Stimulated activated naive CD8-positive, alpha-beta T cell treated with anti-CD3 and anti-CD28 coated beads, Interleukin-15, Interleukin-2, amounts not matched to agents 100 U/mL and 50 U/mL, for 24 hours (primary cell): Measurements from ENCODE around the gene PRKAR2A.
A peak's percentile ranks its signal among the peaks of the same experiment; 100 is the strongest.
"Not testable (repeated sequence)": the region's sequence is repeated elsewhere in the genome, so short reads cannot be mapped to it uniquely, and the experiment has no call there.

Experiments
- ATAC-seq: fragments of 150-1000 bp; cut with Tn5 transposase; one replicate; pipeline ENCODE4 v1.10.0; 2021
- DNase-seq: peaks from one replicate; pipeline ENCODE4 v3.0.0; 2021

PRKAR2A gene

GRCh38 chr3:48778565-48778964 is 69.1 kb downstream of the PRKAR2A start:
- ATAC-seq, DNase-seq: not testable (repeated sequence)

DNA sequence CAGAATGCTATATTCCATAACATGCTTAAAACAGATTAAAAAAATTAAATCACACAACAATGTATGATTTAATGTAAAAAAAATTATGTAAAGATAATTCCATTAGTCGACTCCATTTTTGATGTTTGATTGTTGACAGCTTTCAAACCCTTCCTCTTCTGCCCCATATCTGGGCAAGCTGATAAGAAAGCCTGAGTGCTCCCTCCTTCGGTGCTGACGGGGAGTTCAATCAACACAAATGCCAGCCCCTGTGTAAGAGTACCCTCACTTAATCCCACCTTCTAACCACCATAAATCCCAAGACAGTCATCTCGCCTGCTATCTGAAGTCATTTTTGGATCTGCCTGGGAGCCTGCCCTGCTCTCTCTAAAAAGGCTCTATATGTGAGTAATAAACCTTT is 70.8 kb downstream of the PRKAR2A start:
- DNase-seq (no peak), ATAC-seq (no peak)

- no peak for DNase-seq
- no peak for ATAC-seq
These were observed 77.5 kb downstream of the PRKAR2A start for GRCh38 chr3:48770192-48770502.

DNA sequence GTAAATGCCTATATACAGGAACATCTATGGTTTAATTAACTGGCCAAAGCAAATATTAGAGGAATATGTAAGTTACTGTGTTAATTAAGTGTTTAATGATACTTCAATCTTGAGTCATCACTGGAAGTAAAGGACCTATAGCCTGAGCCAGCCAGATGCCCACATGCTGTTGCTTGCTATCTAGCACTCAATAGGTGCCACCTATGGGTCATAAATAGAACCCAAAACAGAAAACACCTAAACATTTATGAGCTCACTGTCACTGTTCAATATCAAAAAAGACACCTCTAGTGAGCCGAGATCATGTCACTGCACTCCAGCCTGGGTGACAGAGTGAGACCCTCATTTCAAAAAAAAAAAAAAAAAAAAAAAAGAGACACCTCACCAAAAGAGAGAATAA is 82.3 kb downstream of the PRKAR2A start:
- ATAC-seq: no peak
- no peak for DNase-seq

- DNase-seq: no peak
- no peak for ATAC-seq
These were observed 84.9 kb downstream of the PRKAR2A start for GRCh38 chr3:48762816-48763215.

- DNase-seq, ATAC-seq: not testable (repeated sequence)
These were observed 87.6 kb downstream of the PRKAR2A start for GRCh38 chr3:48759991-48760540.

DNA sequence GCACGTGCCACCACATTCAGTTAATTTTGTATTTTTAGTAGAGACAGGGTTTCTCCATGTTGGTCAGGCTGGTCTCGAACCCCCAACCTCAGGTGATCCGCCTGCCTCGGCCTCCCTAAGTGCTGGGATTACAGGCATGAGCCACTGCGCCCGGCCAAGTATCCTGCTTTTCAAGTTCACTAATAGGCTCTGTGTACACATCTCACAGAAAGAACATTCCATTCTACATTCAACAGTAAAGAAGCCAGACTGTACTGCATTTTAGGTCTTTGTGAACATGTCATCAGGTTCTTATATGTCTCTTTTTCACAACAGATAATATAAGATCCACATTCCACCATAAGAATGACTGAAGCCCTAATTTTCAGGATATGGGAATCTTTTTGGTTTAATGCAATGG is 88.1 kb downstream of the PRKAR2A start:
- not testable (repeated sequence) for ATAC-seq, DNase-seq

DNA sequence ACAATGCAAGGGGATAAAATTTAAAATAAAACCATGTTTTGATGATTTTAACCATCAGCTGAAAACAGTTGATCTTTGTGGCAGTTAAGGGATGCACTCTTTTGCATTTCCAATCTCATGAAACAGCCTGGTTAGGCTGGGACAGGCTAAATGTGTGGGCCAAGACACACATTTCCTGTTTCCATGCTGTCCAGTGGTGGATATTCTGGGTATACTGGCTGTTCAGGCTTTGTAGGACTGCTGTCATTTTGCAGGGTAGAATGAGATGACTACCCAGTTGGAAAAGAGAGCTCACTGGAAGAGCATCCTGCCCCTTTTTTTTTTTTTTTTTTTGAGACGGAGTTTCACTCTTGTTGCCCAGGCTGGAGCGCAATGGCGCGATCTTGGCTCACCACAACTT is 88.6 kb downstream of the PRKAR2A start:
- ATAC-seq (no peak), DNase-seq (no peak)

GRCh38 chr3:48756640-48757039 is 91.0 kb downstream of the PRKAR2A start:
- ATAC-seq (peak; percentile 81), DNase-seq (no peak)

DNA sequence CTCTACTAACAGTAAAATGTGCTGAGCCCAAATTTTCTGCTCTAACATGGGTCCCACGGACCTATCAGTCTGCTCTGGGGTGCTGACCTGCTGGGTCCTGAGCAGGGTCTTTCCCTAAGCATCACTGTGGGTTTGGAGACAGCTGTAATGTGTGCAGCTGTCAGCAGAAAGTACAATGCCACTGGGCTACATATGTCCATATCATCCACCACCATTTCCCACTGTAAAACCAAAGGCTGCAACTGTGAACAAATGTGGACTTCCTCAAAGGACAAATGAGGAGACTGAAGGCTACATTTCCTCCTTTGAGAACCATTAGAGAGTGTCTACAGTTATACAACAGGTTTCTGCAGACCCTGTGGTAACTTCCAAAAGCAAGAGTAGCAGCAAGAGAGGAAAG is 96.8 kb downstream of the PRKAR2A start:
- no peak for ATAC-seq
- no peak for DNase-seq

DNA sequence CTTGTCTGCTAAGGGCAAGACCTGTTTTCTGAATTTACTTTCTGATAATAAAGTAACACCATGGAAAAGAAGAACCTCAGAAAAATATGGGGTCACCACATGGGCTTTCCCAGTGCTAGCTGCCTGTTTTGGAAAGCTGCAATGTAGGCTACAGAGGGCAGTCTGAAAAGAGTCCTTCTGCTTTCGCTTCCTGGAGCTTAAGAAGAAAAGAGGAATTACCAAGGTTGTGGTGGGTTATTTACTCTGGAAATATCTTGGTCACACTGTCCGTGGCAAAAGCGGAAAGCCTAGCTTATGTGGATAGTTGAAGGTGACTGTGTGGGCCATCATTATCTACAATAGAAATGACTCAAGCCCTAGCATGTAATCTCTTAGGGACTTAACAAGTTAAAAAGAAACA is 98.9 kb downstream of the PRKAR2A start:
- DNase-seq (no peak), ATAC-seq (no peak)

- no peak for DNase-seq
- no peak for ATAC-seq
These were observed 100.0 kb downstream of the PRKAR2A start for GRCh38 chr3:48747706-48748105.

- ATAC-seq: no peak
- DNase-seq: no peak
These were observed 100.6 kb downstream of the PRKAR2A start for GRCh38 chr3:48747015-48747615.

DNA sequence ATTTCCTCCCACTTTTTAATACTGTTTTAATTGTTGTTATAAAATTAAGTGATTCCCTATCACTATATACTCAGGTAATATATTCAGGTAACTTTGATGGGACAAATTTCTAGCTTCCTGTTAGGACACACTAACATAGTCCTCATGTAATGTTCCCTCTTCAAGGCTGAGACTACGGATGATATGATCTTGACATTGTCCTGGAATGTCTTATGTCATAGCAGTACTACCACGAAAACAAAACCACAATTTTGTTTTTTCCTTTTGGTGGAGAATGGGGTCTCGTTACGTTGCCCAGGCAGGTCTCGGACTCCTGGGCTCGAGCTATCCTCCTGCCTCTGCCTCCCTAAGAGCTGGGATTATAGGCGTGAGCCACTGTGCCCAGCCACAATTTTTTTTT is 103.9 kb downstream of the PRKAR2A start:
- no peak for ATAC-seq
- DNase-seq: no peak

- not testable (repeated sequence) for ATAC-seq
These were observed 106.4 kb downstream of the PRKAR2A start for GRCh38 chr3:48741226-48741625.

DNA sequence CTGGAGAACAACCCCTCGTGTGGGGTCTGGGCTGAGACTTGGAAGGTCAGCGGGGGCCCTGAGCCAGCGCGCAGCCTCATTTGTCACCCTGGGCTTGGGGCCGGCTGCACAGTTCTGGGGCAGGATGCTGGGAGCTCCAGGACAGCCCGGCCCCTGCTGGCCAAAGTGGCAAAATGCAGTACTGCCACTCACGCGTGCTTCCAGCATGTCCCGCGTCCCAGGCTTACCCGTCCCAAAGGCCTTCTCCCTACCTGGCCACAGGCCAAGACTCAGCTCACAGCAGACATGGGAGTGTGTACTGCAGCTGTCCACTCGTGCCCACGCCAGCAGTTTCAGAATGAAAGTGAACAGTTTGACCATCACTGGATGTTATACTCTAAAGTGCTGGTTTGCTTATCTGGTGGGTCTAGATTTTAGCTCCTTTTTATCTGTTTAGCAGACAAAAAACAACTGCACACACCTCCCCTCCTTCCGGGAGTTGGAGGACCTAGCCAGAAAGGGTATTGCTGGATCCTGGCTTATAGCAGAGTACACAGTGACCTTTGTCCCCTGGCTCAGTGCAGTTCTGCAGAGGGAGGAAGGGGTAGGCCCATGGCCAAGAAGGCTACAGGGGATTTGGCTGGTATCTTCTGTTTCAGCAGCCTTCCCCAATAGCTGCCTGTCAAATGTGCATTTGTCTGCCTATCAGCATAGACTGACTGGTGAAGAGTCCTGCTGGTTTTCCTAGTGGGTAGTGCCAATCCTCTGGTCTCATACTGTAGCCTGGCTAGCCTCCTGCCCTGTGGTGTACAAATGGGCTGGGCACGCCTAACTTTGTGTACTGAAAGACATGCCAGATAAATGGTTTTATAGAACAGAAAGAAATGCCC is 107.5 kb downstream of the PRKAR2A start:
- peak; percentile 70 for DNase-seq
- ATAC-seq: peak; percentile 90

More at GRCh38 chr3:48741226-48741625, 106.4 kb downstream of the PRKAR2A start:
- DNase-seq: not testable (repeated sequence)

- no peak for DNase-seq
- peak; percentile 12 for ATAC-seq
These were observed 108.1 kb downstream of the PRKAR2A start for GRCh38 chr3:48739617-48739954.

GRCh38 chr3:48738926-48739616 is 108.6 kb downstream of the PRKAR2A start:
- ATAC-seq: no peak
- DNase-seq: no peak

DNA sequence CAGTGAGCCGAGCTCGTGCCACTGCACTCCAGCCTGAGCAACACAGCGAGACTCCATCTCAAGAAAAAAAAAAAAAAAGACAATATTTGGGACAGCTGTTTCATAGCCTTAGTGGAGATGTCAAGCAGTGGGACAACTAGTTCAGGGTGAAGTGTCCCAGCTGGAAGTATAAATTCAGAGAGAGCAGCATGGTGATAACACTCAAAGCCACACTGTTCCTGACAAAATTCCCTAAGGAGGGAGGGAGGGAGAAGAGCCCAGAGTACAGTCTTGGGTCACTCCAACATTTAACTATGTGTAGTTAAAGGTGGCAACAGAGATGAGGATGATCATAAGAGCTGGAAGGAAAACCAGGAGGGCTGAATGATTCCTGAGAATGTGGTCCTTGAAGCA is 109.5 kb downstream of the PRKAR2A start:
- ATAC-seq (no peak), DNase-seq (no peak)

- ATAC-seq, DNase-seq: not testable (repeated sequence)
These were observed 112.5 kb downstream of the PRKAR2A start for GRCh38 chr3:48735075-48735767.

DNA sequence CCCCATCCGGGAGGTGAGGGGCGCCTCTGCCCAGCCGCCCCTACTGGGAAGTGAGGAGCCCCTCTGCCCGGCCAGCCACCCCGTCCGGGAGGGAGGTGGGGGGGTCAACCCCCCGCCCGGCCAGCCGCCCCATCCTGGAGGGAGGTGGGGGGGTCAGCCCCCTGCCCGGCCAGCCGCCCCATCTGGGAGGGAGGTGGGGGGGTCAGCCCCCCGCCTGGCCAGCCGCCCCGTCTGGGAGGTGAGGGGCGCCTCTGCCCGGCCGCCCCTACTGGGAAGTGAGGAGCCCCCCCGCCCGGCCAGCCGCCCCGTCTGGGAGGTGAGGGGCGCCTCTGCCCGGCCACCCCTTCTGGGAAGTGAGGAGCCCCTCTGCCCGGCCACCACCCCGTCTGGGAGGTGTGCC is 113.1 kb downstream of the PRKAR2A start:
- ATAC-seq: not testable (repeated sequence)

More for the DNA sequence above, 113.1 kb downstream of the PRKAR2A start:
- DNase-seq: not testable (repeated sequence)
